ENCODE data around the gene FALEC. TPM values are rescaled to one million over a fixed set of nuclear protein-coding genes. Genes with fewer than 3 reads are reported as not detected.

FALEC gene
- total RNA-seq, 1 experiment from 2014 or later = 0.59 TPM

- Mint-ChIP-seq H3K27me3 (ENCODE audit: insufficient read depth, unreplicated experiment) (no peaks in the 10 kb centered on the region), H3K9me3 (ENCODE audit: unreplicated experiment) (no peaks in the 10 kb centered on the region), H3K27ac (ENCODE audit: unreplicated experiment) (peak overlapping the region; percentile 86), H3K4me1 (ENCODE audit: low read depth, unreplicated experiment) (peaks cover 9% of the 10 kb centered on the region), H3K36me3 (ENCODE audit: insufficient read depth, unreplicated experiment) (peaks cover 16% of the 10 kb centered on the region), H3K4me3 (ENCODE audit: unreplicated experiment) (peak overlapping the region; percentile 88)
- Histone ChIP-seq H3K4me1 (peaks cover 7% of the 10 kb centered on the region; the same call in 1 of the 2 replicates), H3K9me3 (no peaks in the 10 kb centered on the region), H3K4me3 (ENCODE audit: low read depth, low read length) (no peak overlapping the region), H3K27me3 (replicated peaks; ENCODE audit: control insufficient read depth, insufficient read depth, low read length) (no peaks in the 10 kb centered on the region), H3K36me3 (ENCODE audit: control insufficient read depth, insufficient read depth, low read length) (no peaks in the 10 kb centered on the region)
- POLR2A ChIA-PET = no interaction called here
- CTCF ChIA-PET = interaction anchor here (3.4 kb wide), 1 partner anchor 18 kb away, joined by 38 read pairs; no protein-coding TSS in a partner anchor
- no peak for TF ChIP-seq CTCF (IDR thresholded peaks at IDR 0.05; ENCODE audit: insufficient read depth in 1 of 2, low read depth in 1 of 2, low read length in 1 of 2, severe bottlenecking in 1 of 2, unreplicated experiment in 1 of 2)
- no TSS peak for BruUV-seq (replicated peaks)
- DNase-seq = no peak
- intact Hi-C loops (cut with micrococcal nuclease; ENCODE audit: unreplicated experiment) = no loop called here
These were observed 1.3 kb upstream of the FALEC start for GRCh38 chr1:150514260-150514659.

GRCh38 chr1:150514913-150515327 is 632 bp upstream of the FALEC start:
- Histone ChIP-seq H3K27me3 (replicated peaks; ENCODE audit: control insufficient read depth, insufficient read depth, low read length) (no peaks in the 10 kb centered on the region), H3K4me3 (ENCODE audit: low read depth, low read length) (peak overlapping the region; percentile 77), H3K9me3 (no peaks in the 10 kb centered on the region), H3K36me3 (ENCODE audit: control insufficient read depth, insufficient read depth, low read length) (no peaks in the 10 kb centered on the region), H3K4me1 (peaks cover 7% of the 10 kb centered on the region; the same call in 1 of the 2 replicates)
- no peak for TF ChIP-seq CTCF (IDR thresholded peaks at IDR 0.05; ENCODE audit: insufficient read depth in 1 of 2, low read depth in 1 of 2, low read length in 1 of 2, severe bottlenecking in 1 of 2, unreplicated experiment in 1 of 2)
- intact Hi-C loops (cut with micrococcal nuclease; ENCODE audit: unreplicated experiment) = loop anchor here (1.0 kb wide), 2 partner anchors 17 to 151 kb away; partner anchors contain the start of gene RPRD2
- Mint-ChIP-seq H3K27ac (ENCODE audit: unreplicated experiment) (peak overlapping the region; percentile 86), H3K27me3 (ENCODE audit: insufficient read depth, unreplicated experiment) (no peaks in the 10 kb centered on the region), H3K36me3 (ENCODE audit: insufficient read depth, unreplicated experiment) (peaks cover 16% of the 10 kb centered on the region), H3K9me3 (ENCODE audit: unreplicated experiment) (no peaks in the 10 kb centered on the region), H3K4me3 (ENCODE audit: unreplicated experiment) (peak overlapping the region; percentile 88), H3K4me1 (ENCODE audit: low read depth, unreplicated experiment) (peaks cover 9% of the 10 kb centered on the region)
- ChIA-PET POLR2A (interaction anchor here (1.2 to 2.1 kb wide), 5 partner anchors 10 to 65 kb away, joined by 3 to 14 read pairs (median 7); partner anchors contain the start of gene MCL1), CTCF (interaction anchor here (0.6 to 3.4 kb wide), 6 partner anchors 17 to 243 kb away, joined by 3 to 38 read pairs (median 4); partner anchors contain the start of gene C1orf54)
- DNase-seq = no peak
- BruUV-seq (replicated peaks) = TSS peak; percentile 96

- Histone ChIP-seq H3K4me1 (peaks cover 7% of the 10 kb centered on the region; the same call in 1 of the 2 replicates), H3K4me3 (ENCODE audit: low read depth, low read length) (peak overlapping the region; percentile 77), H3K27me3 (replicated peaks; ENCODE audit: control insufficient read depth, insufficient read depth, low read length) (no peaks in the 10 kb centered on the region), H3K9me3 (no peaks in the 10 kb centered on the region), H3K36me3 (ENCODE audit: control insufficient read depth, insufficient read depth, low read length) (no peaks in the 10 kb centered on the region)
- ChIA-PET POLR2A (interaction anchor here (0.6 to 2.1 kb wide), 9 partner anchors 10 to 181 kb away, joined by 3 to 14 read pairs (median 4); partner anchors contain the start of genes GOLPH3L and MCL1), CTCF (interaction anchor here (0.6 to 3.4 kb wide), 10 partner anchors 10 to 260 kb away, joined by 3 to 38 read pairs (median 3); no protein-coding TSS in a partner anchor)
- peak in 1 of 2 experiments; percentile 43 for DNase-seq
- Mint-ChIP-seq H3K27me3 (ENCODE audit: insufficient read depth, unreplicated experiment) (no peaks in the 10 kb centered on the region), H3K36me3 (ENCODE audit: insufficient read depth, unreplicated experiment) (peaks cover 16% of the 10 kb centered on the region), H3K27ac (ENCODE audit: unreplicated experiment) (peak overlapping the region; percentile 86), H3K4me3 (ENCODE audit: unreplicated experiment) (peak overlapping the region; percentile 88), H3K4me1 (ENCODE audit: low read depth, unreplicated experiment) (peaks cover 9% of the 10 kb centered on the region), H3K9me3 (ENCODE audit: unreplicated experiment) (no peaks in the 10 kb centered on the region)
- intact Hi-C loops (cut with micrococcal nuclease; ENCODE audit: unreplicated experiment) = loop anchor here (1.0 to 2.0 kb wide), 3 partner anchors 29 to 259 kb away; partner anchors contain the start of genes CA14 and TARS2
- BruUV-seq (replicated peaks) = TSS peak; percentile 46
- no peak for TF ChIP-seq CTCF (IDR thresholded peaks at IDR 0.05; ENCODE audit: insufficient read depth in 1 of 2, low read depth in 1 of 2, low read length in 1 of 2, severe bottlenecking in 1 of 2, unreplicated experiment in 1 of 2)
These were observed 569 bp downstream of the FALEC start for GRCh38 chr1:150516050-150516591.

All from Caco-2 (cell line).